ENCODE measurements around the gene AMBRA1.

DNA sequence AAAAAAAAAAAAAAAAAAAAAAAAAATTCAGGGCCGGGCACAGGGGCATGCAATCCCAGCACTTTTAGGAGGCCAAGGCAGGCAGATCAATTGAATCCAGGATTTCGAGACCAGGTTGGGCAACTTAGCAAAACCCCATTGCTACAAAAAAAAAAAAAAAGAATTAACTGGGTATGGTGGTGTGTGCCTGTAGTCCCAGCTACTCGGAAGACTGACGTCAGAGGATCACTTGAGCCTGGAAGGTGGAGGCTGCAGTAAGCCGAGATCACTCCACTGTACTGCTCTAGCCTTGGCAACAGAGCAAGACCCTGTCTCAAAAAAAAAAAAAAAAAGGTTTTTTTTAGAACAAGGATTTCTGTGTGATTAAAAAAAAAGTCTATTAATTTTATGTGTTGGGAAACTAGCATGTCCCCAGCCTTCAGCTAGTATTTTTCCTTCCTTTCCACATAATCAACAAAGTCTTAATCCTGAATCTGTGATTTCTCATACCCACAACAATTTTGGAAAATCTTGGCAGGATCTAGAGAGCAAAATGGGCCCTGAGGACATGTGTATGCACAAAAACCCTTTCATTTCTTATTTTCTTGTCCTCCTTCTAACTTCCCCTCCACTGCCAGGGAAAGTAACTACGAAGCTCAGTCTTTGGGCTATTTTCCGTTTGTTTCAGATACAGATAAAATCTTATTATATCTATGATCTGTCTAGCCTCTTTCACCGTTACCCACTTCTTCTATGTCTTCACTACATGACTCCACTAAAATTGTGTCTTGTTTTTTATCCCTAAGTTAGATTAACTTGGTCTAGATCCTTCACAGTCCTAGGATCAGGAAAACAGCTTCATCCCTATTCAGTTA, 5.7 kb upstream of the AMBRA1 start:
- no peak for TF ChIP-seq BHLHE40 (IDR thresholded peaks at IDR 0.05; ENCODE audit: low read depth, low read length)
- TF ChIP-seq, protein P1, sequence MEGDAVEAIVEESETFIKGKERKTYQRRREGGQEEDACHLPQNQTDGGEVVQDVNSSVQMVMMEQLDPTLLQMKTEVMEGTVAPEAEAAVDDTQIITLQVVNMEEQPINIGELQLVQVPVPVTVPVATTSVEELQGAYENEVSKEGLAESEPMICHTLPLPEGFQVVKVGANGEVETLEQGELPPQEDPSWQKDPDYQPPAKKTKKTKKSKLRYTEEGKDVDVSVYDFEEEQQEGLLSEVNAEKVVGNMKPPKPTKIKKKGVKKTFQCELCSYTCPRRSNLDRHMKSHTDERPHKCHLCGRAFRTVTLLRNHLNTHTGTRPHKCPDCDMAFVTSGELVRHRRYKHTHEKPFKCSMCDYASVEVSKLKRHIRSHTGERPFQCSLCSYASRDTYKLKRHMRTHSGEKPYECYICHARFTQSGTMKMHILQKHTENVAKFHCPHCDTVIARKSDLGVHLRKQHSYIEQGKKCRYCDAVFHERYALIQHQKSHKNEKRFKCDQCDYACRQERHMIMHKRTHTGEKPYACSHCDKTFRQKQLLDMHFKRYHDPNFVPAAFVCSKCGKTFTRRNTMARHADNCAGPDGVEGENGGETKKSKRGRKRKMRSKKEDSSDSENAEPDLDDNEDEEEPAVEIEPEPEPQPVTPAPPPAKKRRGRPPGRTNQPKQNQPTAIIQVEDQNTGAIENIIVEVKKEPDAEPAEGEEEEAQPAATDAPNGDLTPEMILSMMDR (IDR thresholded peaks at IDR 0.05): no peak
- TF ChIP-seq CHD2 (IDR thresholded peaks at IDR 0.05; ENCODE audit: low read length, partially characterized antibody): no peak
- TF ChIP-seq, protein P2, sequence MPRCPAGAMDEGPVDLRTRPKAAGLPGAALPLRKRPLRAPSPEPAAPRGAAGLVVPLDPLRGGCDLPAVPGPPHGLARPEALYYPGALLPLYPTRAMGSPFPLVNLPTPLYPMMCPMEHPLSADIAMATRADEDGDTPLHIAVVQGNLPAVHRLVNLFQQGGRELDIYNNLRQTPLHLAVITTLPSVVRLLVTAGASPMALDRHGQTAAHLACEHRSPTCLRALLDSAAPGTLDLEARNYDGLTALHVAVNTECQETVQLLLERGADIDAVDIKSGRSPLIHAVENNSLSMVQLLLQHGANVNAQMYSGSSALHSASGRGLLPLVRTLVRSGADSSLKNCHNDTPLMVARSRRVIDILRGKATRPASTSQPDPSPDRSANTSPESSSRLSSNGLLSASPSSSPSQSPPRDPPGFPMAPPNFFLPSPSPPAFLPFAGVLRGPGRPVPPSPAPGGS (IDR thresholded peaks at IDR 0.05): no peak
- TF ChIP-seq ZSCAN20 (CRISPR knock-in tag; IDR thresholded peaks at IDR 0.05): no peak
- TF ChIP-seq, protein P3, sequence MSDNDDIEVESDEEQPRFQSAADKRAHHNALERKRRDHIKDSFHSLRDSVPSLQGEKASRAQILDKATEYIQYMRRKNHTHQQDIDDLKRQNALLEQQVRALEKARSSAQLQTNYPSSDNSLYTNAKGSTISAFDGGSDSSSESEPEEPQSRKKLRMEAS (IDR thresholded peaks at IDR 0.05): no peak
- TF ChIP-seq RAD21 (conservative IDR thresholded peaks at IDR 0.05 in 1 of 2, IDR thresholded peaks at IDR 0.05 in 1 of 2): no peak

Measured in A549 (cell line).